Activated naive CD4-positive, alpha-beta T cell treated with anti-CD3 and anti-CD28 coated beads, Interleukin-2, amount 10 ng/mL, durations not matched to agents 7 days and 5 days (primary cell): Measurements from ENCODE around the gene GNG14.

Source experiments
- CTCF ChIA-PET: fragments of 350-600 bp; sonication (Branson Sonifier 250); formaldehyde crosslinking; loops from one replicate; lab custom pipeline; 2021; ENCODE audit warnings: antibody characterized with exemption; lab: Charles Lee
- DNase-seq: peaks from one replicate; pipeline ENCODE4 v3.0.0-alpha.2; 2020
- H3K27ac Mint-ChIP-seq: one replicate; pipeline ENCODE4 v1.8.0; 2021; ENCODE audit warnings: mild to moderate bottlenecking, moderate library complexity, mixed read lengths
- H3K27me3 Mint-ChIP-seq: one replicate; pipeline ENCODE4 v1.8.0; 2021; ENCODE audit warnings: mild to moderate bottlenecking, mixed read lengths
- H3K36me3 Mint-ChIP-seq: one replicate; pipeline ENCODE4 v1.8.0; 2021; ENCODE audit warnings: mixed read lengths
- H3K4me1 Mint-ChIP-seq: one replicate; pipeline ENCODE4 v1.8.0; 2021; ENCODE audit warnings: mixed read lengths
- H3K4me3 Mint-ChIP-seq: one replicate; pipeline ENCODE4 v1.8.0; 2021; ENCODE audit warnings: mild to moderate bottlenecking, moderate library complexity, mixed read lengths
- H3K9me3 Mint-ChIP-seq: one replicate; pipeline ENCODE4 v1.8.0; 2021; ENCODE audit warnings: mixed read lengths

GNG14 gene

DNA sequence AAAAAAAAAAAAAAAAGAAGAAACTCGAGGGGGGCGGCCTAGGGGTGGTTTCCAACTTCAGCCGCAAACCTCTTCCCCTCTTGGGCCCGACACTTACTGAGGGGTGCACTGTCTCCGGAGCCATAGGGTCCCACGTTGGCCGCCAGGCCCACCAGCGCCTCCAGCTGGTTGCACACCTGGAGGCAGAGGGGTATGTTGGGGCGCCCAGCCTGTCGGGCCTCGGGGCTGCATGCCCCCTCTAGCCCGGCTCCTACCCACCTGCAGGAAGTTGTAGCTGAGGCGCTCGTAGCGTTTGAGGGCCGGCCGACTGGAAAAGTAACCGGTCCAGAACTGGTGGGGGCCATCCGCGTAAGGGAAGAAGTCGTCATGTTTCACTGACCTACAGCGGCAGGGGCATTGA, 29.8 kb upstream of the GNG14 start:
- Mint-ChIP-seq H3K36me3 (peaks cover 49% of the 10 kb centered on the region), H3K27me3 (no peaks in the 10 kb centered on the region), H3K4me3 (no peak overlapping the region), H3K27ac (no peak overlapping the region), H3K4me1 (no peaks in the 10 kb centered on the region), H3K9me3 (no peaks in the 10 kb centered on the region)
- DNase-seq: no peak
- CTCF ChIA-PET: interaction anchor here (1.3 kb wide), 1 partner anchor 14 kb away, joined by 3 read pairs; no protein-coding TSS in a partner anchor

DNA sequence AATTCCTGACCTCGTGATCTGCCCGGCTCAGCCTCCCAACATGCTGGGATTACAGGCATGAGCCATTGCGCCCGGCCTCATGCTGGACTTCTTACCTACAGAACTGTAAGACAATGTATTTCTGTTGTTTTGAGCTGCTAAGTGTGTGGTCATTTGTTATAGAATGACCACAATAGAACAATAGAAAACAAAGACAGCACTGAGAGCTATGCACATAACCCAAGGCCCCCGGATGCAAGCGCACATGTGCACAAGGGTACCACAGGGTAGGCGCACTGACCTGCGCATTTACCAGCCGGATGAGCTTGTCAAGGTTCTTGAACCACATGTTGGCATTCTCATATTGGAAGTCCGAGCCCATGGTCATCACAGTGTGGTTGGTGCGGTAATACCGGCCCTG, 26.8 kb upstream of the GNG14 start:
- no peak overlapping the region for H3K27ac Mint-ChIP-seq
- peaks cover 58% of the 10 kb centered on the region for H3K36me3 Mint-ChIP-seq
- H3K27me3 Mint-ChIP-seq: no peaks in the 10 kb centered on the region
- no peaks in the 10 kb centered on the region for H3K9me3 Mint-ChIP-seq
- CTCF ChIA-PET: interaction anchor here (0.7 to 1.1 kb wide), 2 partner anchors 11 to 1487 kb away, joined by 3 to 5 read pairs; no protein-coding TSS in a partner anchor
- no peak overlapping the region for H3K4me3 Mint-ChIP-seq
- no peak for DNase-seq
- peaks cover 20% of the 10 kb centered on the region for H3K4me1 Mint-ChIP-seq

DNA sequence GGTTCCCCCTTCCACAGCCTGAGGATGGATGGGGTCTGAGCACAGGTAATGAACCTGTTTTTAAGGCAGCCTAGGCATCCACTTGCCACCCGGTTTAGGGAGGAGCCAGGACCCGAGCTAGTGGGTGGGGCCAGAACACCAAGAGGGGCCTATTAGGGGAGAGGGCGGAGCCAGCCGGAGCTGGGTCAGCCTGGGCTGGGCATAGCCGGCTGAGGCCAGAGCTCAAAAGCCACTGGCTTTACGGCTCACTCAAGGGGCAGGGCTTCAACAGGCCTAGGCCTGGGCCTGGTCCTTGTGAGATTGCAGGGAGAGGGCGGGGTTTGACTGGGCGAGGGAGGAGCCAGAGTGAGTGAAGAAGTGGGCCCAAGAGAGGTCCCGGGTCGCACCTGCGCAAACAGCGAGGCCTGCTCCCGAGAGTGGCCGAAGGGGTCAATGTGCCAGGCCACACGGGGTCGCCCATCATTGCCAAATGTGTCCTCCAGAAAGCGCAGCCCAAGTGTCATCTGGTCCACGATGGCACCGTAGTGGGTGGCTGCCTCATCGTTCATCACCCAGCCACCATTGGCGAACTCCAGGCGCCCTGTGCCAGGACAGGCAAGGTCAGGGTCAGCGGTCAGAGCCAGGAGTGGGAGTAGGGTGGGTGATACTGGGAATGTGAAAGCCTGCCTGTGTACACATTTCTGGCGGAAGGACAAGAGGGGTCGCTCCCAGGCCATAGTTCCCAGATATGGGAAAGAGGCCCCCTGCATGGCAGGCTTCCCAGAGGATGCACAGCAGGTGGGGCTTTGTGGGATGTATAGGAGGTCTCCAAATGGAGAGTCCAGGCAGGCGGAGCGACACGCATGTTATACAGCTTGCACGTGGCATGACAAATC, 23.2 kb upstream of the GNG14 start:
- Mint-ChIP-seq H3K36me3 (peaks cover 44% of the 10 kb centered on the region), H3K27ac (peak overlapping the region; percentile 75), H3K4me1 (peaks cover 51% of the 10 kb centered on the region), H3K9me3 (no peaks in the 10 kb centered on the region), H3K4me3 (peak overlapping the region; percentile 82), H3K27me3 (no peaks in the 10 kb centered on the region)
- DNase-seq: no peak
- CTCF ChIA-PET: interaction anchor here (2.0 kb wide), 2 partner anchors 51 to 101 kb away, joined by 4 to 13 read pairs; no protein-coding TSS in a partner anchor

DNA sequence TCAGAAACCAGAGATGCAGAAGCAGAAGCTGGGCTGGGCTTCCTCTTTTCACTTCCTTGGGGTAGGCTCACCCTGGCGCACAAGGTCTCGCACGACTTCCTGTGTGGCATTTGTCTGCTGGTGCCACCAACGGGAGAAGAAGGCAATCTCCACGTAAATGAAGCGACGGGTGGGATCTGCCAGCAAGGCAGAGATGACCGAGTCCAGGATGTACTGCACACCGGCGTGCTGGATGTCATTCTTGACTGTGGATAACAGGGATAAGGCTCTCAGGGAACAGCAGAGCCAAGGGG, 22.6 kb upstream of the GNG14 start:
- Mint-ChIP-seq H3K27me3 (no peaks in the 10 kb centered on the region), H3K27ac (peak overlapping the region; percentile 75), H3K4me3 (peak overlapping the region; percentile 82), H3K9me3 (no peaks in the 10 kb centered on the region), H3K36me3 (peaks cover 40% of the 10 kb centered on the region), H3K4me1 (peaks cover 54% of the 10 kb centered on the region)
- CTCF ChIA-PET: interaction anchor here (1.5 to 2.0 kb wide), 3 partner anchors 25 to 101 kb away, joined by 4 to 13 read pairs (median 5); no protein-coding TSS in a partner anchor
- DNase-seq: peak; percentile 82

DNA sequence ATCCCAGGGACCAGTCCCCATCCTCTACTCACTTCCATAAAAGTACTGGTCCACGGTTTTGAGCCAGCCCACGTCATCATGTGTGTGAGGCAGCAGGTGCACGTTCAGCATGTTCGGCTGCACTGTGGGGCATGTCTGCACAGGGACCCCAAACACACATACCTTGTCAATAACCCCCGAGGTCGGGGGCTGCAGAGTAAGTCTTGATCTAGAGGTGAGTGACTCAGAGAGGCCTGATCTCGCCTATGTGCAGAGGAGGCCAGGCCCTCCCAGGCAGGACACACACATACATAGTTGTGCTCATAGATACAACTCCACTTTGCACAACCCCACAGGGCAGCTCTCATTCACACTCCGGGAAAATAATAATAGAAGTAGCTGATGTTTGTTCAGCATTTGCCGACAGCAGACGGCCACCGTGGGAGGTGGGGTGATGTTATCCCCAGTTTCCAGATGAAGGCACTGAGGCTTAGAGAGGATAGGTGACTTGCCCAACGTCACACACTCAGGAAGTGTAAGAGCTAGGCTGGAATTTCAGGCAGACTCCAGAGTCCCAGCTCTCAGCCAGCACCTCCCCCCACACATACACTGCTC, 22.0 kb upstream of the GNG14 start:
- peaks cover 37% of the 10 kb centered on the region for H3K36me3 Mint-ChIP-seq
- peaks cover 59% of the 10 kb centered on the region for H3K4me1 Mint-ChIP-seq
- H3K27me3 Mint-ChIP-seq: no peaks in the 10 kb centered on the region
- H3K4me3 Mint-ChIP-seq: peak overlapping the region; percentile 82
- peak; percentile 50 for DNase-seq
- no peaks in the 10 kb centered on the region for H3K9me3 Mint-ChIP-seq
- peak overlapping the region; percentile 75 for H3K27ac Mint-ChIP-seq
- CTCF ChIA-PET: interaction anchor here (0.7 to 2.0 kb wide), 4 partner anchors 11 to 102 kb away, joined by 3 to 13 read pairs (median 4); no protein-coding TSS in a partner anchor

DNA sequence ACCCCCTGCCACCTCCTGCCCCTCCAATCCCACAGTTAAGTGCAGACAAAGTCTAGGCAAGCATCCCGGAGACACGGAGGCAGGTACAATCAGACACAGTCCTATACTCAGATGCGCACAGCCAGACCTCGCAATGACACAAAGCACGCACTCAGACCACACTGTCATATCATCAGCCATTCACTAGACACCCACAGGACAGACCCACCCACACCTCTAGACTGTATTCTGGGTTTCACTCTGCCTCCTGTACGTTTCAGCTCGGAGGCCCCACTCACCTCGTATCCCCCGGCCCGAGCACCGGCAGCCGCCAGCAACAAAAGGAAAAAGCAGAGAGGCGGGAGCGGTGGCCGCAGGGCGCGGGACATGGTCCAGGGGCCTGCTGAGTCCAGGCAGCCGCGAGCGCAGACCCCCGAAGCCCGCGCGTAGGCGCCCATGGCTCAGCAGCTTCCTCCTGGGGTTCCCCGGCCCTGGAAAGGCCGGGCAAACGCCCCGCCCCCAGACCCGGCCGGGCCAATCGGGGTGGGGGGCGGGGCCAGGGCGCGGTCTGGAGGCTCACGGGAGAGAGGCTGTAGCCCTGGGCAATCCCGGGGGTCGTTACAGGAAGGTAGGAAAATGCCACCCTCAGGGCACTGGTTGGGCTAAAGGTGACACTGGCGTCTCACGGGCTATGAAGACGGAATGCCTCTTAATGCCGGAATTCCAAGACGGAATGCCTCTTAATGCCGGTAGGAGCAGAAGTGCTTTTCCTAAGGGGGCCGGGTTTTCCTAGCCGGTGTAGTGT, 21.3 kb upstream of the GNG14 start, which contains the start of the genes MAN2B1 and WDR83:
TSS of gene MAN2B1 (minus strand) at position 478 of the 784 bp plus-strand sequence. CDS start at position 437, 41 bp downstream.
TSS of gene WDR83 (plus strand) at position 543 of the 784 bp plus-strand sequence. CDS start 2,984 bp downstream, outside the sequence.
- H3K4me3 Mint-ChIP-seq: peak within 1 kb of the TSS; percentile 82
- CTCF ChIA-PET: interaction anchor here (0.7 to 2.0 kb wide), 4 partner anchors 10 to 102 kb away, joined by 3 to 13 read pairs (median 4); no protein-coding TSS in a partner anchor
- H3K36me3 Mint-ChIP-seq: peaks cover 30% of the 10 kb centered on the region
- H3K27ac Mint-ChIP-seq: peak within 1 kb of the TSS; percentile 81
- no peaks in the 10 kb centered on the region for H3K27me3 Mint-ChIP-seq
- H3K9me3 Mint-ChIP-seq: no peaks in the 10 kb centered on the region
- peaks cover 62% of the 10 kb centered on the region for H3K4me1 Mint-ChIP-seq
- peak; percentile 85 for DNase-seq

DNA sequence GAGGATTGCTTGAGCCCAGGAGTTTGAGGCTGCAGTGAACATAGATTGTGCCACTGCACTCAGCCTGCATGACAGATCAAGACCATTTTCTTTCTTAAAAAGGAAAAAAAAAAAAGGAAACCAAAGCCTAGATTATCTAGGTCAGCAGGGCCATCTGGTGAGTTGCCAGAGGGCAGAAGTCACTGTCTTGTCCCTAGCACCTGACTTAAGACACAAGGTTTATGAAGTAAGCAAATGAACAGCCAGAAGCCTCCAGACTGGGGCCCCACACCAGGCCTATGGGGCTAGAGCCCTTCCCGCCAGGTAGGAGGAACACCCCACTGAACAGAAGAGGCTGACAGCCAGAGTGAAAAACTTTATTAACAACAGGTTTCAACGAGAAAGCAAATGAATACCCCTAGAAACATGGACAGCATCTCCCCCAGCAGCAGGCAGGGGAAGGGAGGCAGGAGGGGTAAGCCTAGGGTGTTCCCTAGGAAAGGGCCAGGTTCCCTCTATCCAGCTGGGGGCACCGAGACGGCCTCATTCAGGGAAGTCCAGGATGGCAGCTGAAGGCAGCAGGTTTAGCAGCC, 20.0 kb upstream of the GNG14 start:
- Mint-ChIP-seq H3K4me3 (peak overlapping the region; percentile 82), H3K9me3 (no peaks in the 10 kb centered on the region), H3K4me1 (peaks cover 68% of the 10 kb centered on the region), H3K27ac (peak overlapping the region; percentile 99), H3K27me3 (no peaks in the 10 kb centered on the region), H3K36me3 (peaks cover 38% of the 10 kb centered on the region)
- no peak for DNase-seq
- CTCF ChIA-PET: interaction anchor here (0.7 to 1.0 kb wide), 4 partner anchors 59 to 870 kb away, joined by 3 read pairs; no protein-coding TSS in a partner anchor

DNA sequence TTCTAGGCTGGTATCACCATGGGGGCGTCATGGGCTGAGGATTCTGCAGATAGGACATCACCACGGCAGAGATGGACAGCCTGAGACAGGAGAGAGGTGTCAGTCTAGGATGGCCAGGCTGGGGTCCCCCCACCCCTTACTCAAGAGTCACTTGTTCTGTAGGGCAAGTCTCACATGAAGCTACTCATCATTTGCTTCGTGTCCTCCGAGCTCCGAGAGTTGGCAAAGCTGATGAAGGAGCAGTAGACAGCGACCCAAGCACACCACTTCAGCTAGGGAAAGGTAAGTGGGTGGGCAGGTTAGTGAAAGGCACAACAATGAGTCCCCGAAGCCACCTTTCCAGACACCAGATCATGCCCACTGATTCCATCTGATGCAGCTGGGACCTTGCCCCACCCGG, 19.5 kb upstream of the GNG14 start:
- Mint-ChIP-seq H3K4me1 (peaks cover 67% of the 10 kb centered on the region), H3K27me3 (no peaks in the 10 kb centered on the region), H3K27ac (peak overlapping the region; percentile 99), H3K9me3 (no peaks in the 10 kb centered on the region), H3K36me3 (peaks cover 35% of the 10 kb centered on the region), H3K4me3 (peak overlapping the region; percentile 82)
- DNase-seq: no peak
- CTCF ChIA-PET: interaction anchor here (0.7 to 1.0 kb wide), 4 partner anchors 59 to 871 kb away, joined by 3 read pairs; no protein-coding TSS in a partner anchor

DNA sequence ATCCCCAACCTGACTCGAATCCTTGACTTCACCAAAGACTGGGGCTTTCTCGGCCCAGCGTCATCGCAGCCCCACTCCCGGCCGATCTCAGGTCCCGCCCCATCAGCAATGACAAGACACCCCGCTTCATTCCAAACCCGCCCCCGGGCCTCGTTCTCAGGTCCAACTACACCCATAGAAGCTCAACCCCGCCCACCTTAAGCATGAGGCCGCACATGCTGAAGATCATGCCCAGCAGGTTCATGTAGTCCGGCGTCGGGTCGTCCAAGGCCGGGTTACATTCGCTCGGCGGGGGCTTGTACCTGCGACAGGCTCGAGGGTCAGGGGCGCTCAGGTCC, 18.9 kb upstream of the GNG14 start:
- DNase-seq: peak; percentile 82
- CTCF ChIA-PET: interaction anchor here (0.9 to 1.3 kb wide), 3 partner anchors 29 to 871 kb away, joined by 3 read pairs; no protein-coding TSS in a partner anchor
- peaks cover 31% of the 10 kb centered on the region for H3K36me3 Mint-ChIP-seq
- H3K4me3 Mint-ChIP-seq: peak overlapping the region; percentile 82
- H3K27ac Mint-ChIP-seq: peak overlapping the region; percentile 99
- no peaks in the 10 kb centered on the region for H3K9me3 Mint-ChIP-seq
- H3K4me1 Mint-ChIP-seq: peaks cover 62% of the 10 kb centered on the region
- H3K27me3 Mint-ChIP-seq: no peaks in the 10 kb centered on the region

DNA sequence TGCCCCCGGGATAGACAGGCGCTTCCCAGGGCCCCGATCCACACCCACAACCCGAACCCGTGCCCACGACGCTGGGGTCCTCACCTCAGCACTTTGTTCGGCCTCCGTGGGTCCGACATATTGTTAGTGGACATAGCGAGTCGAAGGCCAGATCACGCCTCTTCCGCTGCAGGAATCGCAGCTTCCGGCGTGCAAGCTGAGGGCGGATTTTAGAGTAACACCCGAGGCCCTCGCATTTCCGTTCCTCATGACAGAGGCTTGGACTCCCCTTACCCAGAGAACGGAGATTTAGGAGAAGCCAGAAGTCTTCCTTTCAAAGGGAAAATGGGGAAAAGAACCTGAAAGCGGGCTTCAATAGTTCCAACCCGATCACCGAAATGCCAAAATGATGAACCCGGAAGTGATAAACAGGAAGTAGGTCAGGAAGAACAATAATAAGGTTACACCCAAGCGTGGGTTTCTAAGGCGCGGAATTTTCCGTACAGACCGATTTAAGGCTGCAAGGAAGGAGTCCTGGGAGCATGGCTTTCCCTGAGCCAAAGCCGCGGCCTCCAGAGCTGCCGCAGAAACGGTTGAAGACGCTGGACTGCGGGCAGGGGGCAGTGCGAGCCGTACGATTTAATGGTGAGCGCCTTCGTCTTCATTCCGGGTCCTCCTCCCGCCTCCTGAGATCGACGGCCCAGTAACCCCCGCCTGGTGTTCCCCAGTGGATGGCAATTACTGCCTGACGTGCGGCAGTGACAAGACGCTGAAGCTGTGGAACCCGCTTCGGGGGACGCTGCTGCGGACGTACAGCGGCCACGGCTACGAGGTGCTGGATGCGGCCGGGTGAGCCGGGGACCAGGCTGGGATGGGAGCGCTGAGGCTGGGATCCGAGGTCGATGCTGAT, 18.3 kb upstream of the GNG14 start:
- H3K9me3 Mint-ChIP-seq: no peaks in the 10 kb centered on the region
- H3K4me1 Mint-ChIP-seq: peaks cover 59% of the 10 kb centered on the region
- DNase-seq: peak; percentile 78
- no peaks in the 10 kb centered on the region for H3K27me3 Mint-ChIP-seq
- H3K27ac Mint-ChIP-seq: peak overlapping the region; percentile 99
- CTCF ChIA-PET: interaction anchor here (0.6 to 1.3 kb wide), 2 partner anchors 30 to 59 kb away, joined by 3 read pairs; no protein-coding TSS in a partner anchor
- H3K36me3 Mint-ChIP-seq: peaks cover 30% of the 10 kb centered on the region
- peak overlapping the region; percentile 82 for H3K4me3 Mint-ChIP-seq

DNA sequence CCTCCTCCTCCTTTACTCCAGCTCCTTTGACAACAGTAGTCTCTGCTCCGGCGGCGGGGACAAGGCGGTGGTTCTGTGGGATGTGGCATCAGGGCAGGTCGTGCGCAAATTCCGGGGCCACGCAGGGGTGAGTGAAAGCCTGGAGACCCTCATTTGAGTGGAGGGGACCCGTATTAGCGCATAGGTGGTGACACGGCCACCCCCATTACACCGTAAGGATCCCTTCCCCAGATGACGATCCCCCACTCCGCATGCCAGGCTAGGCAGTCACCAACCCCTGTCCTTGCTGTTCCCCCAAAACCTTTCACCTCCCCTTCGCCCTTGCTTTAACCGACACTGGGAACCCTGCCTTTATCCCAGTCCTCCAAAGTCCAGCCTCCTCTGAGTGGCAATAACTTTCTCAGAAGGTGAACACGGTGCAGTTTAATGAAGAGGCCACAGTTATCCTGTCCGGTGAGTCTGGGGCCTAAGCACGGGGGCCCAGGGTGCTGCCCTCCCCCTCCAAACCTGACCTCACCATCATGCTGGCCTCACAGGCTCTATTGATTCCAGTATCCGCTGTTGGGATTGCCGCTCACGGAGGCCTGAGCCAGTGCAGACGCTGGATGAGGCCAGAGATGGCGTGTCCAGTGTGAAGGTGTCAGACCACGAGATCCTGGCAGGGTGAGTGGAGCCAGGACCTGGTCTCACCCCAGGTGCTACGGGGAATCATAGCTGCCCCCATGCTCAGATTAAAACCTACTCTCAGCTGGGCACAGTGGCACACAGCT, 17.5 kb upstream of the GNG14 start:
- H3K27me3 Mint-ChIP-seq: no peaks in the 10 kb centered on the region
- CTCF ChIA-PET: interaction anchor here (0.6 to 6.4 kb wide), 5 partner anchors 10 to 106 kb away, joined by 3 to 35 read pairs (median 5); no protein-coding TSS in a partner anchor
- peak overlapping the region; percentile 82 for H3K4me3 Mint-ChIP-seq
- H3K9me3 Mint-ChIP-seq: no peaks in the 10 kb centered on the region
- peak overlapping the region; percentile 99 for H3K27ac Mint-ChIP-seq
- no peak for DNase-seq
- H3K4me1 Mint-ChIP-seq: peaks cover 51% of the 10 kb centered on the region
- H3K36me3 Mint-ChIP-seq: peaks cover 28% of the 10 kb centered on the region

DNA sequence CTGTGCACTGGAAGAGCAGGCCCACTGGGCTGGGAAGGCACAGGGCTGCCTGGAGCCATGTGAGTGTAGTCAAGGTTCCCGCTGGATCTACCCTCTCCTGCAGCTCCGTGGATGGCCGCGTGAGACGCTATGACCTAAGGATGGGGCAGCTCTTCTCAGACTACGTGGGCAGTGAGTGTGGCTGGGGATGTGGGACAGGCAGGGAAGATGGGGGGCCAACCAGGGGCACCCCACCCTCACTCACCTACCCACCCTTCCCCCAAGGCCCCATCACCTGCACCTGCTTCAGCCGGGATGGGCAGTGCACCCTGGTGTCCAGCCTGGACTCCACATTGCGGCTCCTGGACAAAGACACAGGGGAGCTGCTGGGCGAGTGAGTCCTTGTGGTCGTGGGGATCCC, 15.1 kb upstream of the GNG14 start:
- H3K36me3 Mint-ChIP-seq: peaks cover 46% of the 10 kb centered on the region
- no peak for DNase-seq
- peaks cover 47% of the 10 kb centered on the region for H3K4me1 Mint-ChIP-seq
- H3K27ac Mint-ChIP-seq: no peak overlapping the region
- no peaks in the 10 kb centered on the region for H3K9me3 Mint-ChIP-seq
- no peaks in the 10 kb centered on the region for H3K27me3 Mint-ChIP-seq
- CTCF ChIA-PET: interaction anchor here (1.0 to 6.4 kb wide), 10 partner anchors 12 to 749 kb away, joined by 3 to 35 read pairs (median 4); partner anchors contain the start of gene ZNF709
- H3K4me3 Mint-ChIP-seq: no peak overlapping the region
